DMS153 treated with DMSO at 0.1 percent for 48 hours (cell line): ENCODE results near the gene MEGF9.

Source experiments
- DNase-seq: peaks from one replicate; lab custom pipeline; 2025; ENCODE audit not compliant: unreplicated experiment; lab: John Stamatoyannopoulos, UW

Gene MEGF9

DNA sequence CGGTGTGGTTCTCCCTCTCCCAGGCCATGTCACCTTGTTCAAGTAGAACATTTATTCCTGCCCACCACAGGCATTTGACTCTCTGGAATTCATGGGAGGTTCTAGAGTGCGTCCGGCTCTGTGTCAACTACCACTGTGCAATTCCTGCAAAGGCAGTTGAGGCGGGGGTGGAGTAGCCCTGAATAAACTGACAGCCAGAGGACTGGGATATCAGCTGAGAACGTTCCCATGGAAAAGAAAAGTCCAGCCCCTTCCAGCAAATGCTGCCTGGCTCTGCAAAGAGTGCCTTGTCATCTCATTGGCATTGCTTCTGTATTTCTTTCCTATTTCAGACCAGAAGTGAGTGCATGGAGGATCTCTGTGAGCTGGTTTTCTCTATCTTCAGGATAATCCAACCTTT lies 18.9 kb upstream of the MEGF9 start:
- no peak for DNase-seq

DNA sequence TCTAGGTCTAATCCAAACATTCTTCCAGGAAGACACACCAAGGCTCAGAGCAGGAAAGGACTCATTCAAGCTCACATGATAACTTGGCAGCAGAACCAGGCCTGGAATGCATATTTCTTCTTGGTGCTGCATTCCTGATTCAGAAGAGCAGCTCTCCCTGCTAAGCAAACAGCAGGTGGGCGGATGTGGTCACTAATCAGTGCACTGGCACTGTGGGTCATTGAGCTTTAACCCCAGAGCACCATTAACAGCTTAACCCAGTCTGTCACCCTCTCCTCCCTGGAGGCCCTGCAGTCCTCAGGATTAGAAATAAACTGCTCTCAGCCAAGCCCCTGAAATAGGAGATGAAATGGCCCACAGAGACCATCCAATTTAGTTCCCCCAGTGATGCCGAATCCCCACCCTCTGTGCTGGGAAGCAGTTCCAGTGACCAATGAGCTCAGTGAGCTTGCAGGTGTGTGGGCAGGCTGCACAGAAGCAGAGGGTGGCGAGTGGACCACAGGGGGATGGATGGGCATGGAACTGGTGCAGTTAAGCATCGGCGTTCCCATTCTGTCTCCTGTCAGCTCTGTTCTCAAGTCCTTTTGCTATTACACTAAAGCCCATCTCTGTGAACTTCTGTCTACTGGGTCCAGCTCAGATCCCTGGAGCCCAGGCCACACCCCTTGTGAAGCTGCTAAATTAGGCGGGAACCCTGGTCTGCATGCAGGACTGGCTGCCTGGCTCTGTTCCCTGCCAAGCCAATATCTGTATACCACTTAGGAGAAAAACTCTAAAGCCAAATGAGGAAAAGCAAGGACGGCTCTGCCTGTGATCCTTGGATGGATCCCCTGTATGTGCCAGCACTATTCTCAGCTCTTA lies 16.6 kb upstream of the MEGF9 start:
- no peak for DNase-seq

DNA sequence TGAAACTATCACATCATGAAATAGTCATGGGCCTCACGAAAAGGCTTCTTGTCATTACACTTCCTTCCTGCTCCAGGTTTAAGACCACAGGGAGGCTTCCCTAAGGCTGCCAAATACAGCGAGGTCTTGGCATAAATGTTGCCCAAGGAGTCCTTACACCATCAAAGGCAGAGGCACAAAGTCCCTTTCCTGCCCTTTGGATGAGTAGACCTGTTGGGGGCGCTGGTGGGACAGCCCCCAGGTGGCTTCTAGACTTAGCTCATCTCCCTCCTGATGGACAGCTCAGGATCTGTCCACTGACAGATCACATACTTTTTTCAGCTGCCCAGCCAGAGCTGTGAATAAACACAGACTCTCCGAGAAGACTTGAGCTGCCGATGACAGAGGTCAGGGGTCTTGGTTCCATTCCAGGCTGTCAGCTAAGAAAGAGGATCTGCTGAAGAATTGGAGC lies 15.5 kb upstream of the MEGF9 start:
- no peak for DNase-seq

- no peak for DNase-seq
These were observed 12.2 kb upstream of the MEGF9 start for GRCh38 chr9:120726484-120726883.

- no peak for DNase-seq
These were observed 11.6 kb upstream of the MEGF9 start for GRCh38 chr9:120725907-120726306.

DNA sequence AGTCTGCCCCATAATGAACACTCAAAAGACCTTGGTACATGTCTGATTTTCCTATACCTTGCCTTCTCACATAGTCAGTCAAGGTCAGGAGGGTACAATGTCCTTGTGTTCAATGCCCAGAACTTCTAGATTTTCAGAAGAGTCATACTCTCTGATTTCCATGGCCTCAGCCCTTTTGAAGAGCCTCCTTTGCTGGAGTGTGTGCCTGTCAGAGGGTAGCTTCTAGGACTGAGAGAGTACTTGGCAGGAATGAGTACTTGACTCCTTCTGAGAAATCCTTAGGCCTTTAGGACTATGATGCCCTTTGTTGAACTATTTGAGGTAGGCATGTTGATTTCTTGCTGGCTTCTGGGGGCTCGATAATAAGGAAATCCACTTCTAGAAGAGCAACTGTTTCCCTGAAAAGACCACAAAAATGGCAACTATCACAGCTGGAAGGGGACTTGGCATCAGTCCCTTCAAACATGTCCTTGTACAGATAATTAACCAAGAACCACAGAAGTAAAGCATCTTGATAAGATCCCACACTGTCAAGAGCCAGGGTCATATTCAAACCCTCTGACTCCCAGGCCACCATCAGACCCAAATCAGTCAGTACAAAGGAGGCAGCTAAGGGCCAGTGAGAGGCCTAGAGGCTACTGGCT lies 10.6 kb upstream of the MEGF9 start:
- no peak for DNase-seq

GRCh38 chr9:120723565-120723964 lies 9.3 kb upstream of the MEGF9 start:
- no peak for DNase-seq

DNA sequence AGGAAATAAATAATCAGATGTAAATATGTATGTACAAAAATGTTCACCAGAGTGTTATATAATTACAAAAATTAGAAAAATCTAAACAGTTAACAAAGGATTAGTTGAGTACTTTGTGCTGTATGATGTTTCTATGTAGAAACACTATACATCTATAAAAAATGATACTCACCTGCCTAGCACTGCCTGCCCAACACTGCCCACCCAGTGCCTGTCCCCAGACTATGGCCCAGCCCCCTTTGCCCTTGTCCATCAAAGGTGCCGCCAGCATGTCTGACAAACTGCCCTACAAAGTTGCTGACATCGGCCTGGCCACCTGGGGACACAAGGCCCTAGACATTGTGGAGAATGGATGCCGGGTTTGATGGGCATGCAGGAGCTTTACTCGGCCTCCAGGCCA lies 6.1 kb upstream of the MEGF9 start:
- no peak for DNase-seq

- DNase-seq, result no peak
These were observed 4.0 kb upstream of the MEGF9 start for GRCh38 chr9:120718316-120718715.

DNA sequence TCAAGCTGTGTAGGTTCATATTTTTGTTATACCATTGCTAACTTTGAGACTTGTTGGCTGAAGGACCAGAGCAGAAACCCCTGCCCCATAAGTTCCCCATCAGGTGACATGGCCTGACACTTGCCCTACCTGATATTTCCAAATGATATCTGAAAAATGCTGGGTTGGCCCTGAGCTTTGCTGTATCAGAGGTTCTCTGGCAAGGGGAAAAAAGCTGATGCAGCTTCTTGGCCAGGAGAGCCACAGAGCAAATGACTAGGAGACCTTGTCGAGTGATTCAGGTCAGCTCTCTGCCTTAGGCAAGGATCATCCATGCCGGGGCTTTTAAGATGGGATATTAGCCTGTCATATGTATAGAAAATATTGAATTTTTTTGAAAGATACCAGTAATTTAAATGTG lies 2.9 kb upstream of the MEGF9 start:
- DNase-seq, result no peak

DNA sequence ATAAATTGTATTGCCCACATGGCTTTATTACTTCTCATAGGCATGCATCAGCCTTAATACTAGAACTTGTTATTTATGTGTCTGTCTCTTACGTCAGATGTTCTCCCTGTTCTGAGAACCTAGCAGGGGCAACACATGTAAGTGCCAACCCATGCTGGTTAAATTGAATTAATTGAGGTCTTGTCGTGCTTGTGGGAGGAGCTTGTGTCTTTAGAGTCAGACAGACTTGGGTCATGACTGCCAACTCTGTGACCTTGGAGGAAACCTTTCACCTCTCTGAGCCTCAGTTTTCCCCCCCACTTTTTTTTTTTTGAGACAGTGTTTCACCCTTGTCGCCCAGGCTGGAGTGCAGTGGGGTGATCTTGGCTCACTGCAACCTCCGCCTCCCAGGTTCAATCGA lies 2.2 kb upstream of the MEGF9 start:
- no peak for DNase-seq

DNA sequence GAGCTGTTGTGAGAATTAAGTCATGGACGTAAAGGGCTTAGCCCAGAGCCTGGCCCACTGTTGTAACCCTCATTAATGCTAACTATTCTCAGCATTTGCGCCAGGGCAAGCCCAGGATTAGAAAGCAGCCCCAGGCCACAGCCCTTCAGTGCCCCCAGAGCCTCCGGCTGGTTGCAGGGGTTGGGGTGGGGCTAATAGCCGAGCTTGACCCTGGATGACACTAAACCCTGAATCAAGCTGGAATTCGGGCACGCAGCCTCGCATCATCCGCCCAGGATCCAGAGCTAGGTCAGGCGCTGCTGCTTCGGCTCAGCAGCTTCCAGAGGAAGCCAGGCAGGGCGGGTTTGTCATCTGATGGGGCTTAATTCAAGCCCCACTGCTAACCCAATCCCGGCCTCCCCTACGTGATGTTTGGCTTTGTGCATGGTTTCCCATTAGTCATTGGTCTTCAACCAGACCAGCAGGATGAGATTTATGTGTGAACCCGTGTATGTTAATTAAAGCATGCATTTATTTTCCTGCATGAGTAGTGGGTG lies 1.2 kb upstream of the MEGF9 start:
- no peak for DNase-seq

DNA sequence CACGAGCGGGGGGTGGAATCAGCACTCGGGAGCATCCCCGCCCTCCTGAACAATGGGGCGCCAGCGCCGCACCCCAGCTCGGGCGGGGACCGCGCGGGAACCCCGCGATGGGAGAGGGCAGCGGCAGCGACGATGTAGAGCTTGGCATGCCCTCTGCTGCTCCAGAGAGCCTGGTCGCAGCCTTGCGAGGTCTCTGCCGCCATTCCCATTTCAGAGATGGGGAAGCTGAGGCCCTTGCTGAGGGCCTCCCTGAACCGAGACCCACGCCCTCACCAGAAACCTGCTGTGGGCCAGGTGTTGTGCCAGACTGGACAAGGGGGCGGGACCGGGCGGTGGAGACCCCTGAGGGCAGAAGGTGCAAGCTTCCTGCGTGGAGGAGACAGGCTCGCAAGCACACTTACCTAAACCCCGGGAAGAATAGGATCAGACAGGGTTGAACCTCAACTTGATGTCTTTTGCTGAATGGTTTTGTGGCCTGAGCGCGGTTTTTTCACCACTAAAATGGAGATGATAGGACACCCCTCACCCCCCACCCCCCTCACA lies 647 bp upstream of the MEGF9 start:
- no peak for DNase-seq

GRCh38 chr9:120713257-120714087 lies 798 bp downstream of the MEGF9 start:
- no peak for DNase-seq

DNA sequence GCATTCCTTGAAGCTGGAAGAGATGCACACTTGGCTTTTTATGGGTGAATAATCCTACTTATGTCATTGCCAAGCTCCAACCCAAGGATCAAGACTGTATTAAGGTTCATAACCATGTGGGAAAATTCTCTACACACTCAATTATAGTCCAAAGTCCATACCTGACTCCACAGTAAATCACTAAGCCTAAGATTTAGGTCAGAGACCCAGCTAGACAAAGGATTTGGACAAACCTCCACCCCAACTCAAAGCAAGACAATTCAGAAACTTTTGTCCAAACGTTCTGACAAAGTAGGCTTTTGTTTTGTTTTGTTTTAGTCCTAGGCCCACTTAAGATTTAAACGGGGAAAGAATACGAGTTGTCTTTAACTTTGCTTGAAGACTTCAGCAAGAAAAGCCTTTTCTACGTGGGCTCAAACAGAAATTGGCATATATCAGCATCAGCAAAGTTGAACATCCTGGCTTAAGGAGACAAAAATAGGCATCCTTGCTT lies 1.7 kb downstream of the MEGF9 start:
- DNase-seq, result no peak

DNA sequence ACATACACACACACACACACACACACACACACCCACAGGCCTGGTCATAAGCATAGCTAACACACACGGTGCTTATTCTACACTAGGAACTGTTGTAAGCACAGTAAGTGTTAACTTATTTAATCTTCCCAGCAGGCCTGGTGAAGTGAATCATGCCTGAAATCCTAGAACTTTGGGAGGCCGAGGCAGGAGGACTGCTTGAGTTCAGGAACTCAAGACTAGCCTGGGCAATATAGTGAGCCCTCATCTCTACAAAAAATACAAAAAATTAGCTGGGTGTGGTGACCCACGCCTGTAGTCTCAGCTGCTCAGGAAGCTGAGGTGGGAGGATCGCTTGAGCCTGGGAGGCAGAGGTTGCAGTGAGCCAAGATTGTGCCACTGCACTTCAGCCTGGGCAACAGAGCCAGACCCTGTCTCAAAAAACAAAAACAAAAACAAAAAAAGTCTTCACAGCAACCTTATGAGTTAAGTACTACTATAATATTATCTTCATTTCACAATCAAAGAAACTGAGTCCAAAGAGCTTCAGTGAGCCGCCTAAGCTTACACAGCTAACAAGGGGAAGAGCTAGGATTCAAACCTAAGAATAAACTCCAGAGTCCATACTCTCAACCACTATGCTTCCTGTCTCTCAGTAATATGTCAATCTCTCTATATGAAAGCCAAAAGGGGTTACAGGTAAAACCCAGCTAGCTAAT lies 2.3 kb downstream of the MEGF9 start:
- no peak for DNase-seq

GRCh38 chr9:120711354-120711753 lies 2.9 kb downstream of the MEGF9 start:
- no peak for DNase-seq

DNA sequence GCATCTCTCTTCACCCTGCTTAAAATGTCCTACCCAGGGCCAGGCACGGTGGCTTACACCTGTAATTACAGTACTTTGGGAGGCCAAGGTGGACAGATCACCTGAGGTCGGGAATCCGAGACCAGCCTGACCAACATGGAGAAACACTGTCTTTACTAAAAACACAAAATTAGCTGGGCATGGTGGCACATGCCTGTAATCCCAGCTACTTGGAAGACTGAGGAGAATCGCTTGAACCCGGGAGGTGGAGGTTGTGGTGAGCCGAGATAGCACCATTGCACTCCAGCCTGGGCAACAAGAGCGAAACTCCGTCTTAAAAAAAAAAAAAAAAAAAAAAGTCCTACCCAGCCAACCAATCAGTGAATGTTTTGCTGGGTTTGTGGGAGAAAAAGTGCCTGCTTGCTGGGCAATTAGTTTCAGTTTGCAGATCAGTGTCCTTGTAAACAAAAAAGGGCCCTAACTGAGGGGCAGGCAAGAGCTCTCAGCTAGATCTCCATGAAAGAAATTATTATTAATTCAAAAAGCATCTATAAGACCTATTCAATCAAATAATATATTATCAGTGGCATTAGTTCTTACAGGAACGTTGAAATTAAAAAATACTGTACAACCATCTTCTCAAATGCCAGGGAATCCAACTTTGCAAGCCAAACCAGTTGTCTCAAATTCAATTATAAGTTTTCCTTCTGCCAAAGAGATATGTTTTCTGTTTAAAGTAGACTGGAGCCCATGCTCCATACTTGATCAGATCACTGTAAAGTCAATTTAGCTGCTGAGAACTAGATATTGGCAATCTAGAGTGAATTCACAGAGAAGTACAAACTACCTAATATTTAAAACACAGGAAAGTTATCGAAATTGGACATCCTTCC lies 3.9 kb downstream of the MEGF9 start:
- DNase-seq, result no peak

DNA sequence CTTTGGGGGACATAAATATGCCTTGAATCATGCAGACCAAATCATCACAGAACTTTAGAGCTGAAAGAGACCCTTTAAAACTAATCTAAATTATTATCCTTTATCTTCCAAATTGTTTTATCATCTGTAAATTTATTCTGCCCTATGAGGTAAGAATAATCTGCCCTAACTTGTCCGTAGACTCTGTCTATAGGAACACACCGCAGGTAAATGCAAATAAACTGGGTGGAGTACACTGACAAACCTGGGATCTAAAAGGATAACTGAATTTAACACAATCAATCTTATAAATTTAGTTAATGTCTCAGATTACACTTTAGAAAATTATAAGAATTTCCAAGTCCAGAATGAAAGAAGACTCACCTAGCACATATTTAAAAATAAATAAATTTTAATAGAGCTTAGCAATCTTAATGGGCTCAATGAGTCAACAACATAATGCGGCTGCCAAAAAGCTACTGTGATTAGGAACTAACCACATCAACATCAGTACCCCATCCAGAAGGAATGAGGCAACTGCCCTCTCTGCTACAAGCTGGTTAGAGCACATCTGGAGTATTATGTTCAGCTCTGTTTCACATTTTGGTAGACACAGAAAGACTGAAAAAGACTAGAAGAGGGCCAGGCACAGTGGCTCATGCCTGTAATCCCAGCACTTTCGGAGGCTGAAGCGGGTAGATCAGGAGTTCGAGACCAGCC lies 5.6 kb downstream of the MEGF9 start:
- DNase-seq, result no peak
